Endodermal cell (in vitro differentiated cells): ENCODE measurements around the gene TAPT1. TPM values are rescaled to one million over a fixed set of nuclear protein-coding genes. Genes with fewer than 3 reads are reported as not detected.

Source experiments
- DNase-seq: peaks from one replicate; pipeline ENCODE4 v3.0.0-alpha.2; 2017
- H3K27ac ChIP-seq: 2 replicates; pipeline ENCODE4 v1.5.1; 2013; ENCODE audit warnings: mild to moderate bottlenecking, low read depth, low read length, moderate library complexity
- H3K27me3 ChIP-seq: 2 replicates; pipeline ENCODE4 v1.6.1; 2013; ENCODE audit warnings: mild to moderate bottlenecking, low read length, moderate library complexity; ENCODE audit not compliant: insufficient read depth, control insufficient read depth, poor library complexity, severe bottlenecking
- H3K36me3 ChIP-seq: 2 replicates; pipeline ENCODE4 v1.7.0; 2013; ENCODE audit warnings: mild to moderate bottlenecking, low read length, moderate library complexity; ENCODE audit not compliant: control insufficient read depth, insufficient read depth
- H3K4me1 ChIP-seq: one replicate; pipeline ENCODE4 v1.7.0; 2013; ENCODE audit warnings: low read length; ENCODE audit not compliant: control insufficient read depth, insufficient read depth
- H3K4me3 ChIP-seq: 2 replicates; pipeline ENCODE4 v1.5.1; 2013; ENCODE audit warnings: mild to moderate bottlenecking, low read length, moderate library complexity
- H3K9ac ChIP-seq: 2 replicates; pipeline ENCODE4 v1.6.1; 2013; ENCODE audit warnings: mild to moderate bottlenecking, low read length, moderate library complexity; ENCODE audit not compliant: poor library complexity, severe bottlenecking; ENCODE audit errors: extremely low read depth
- H3K9me3 ChIP-seq: 2 replicates; pipeline ENCODE4 v1.6.1; 2013; ENCODE audit warnings: mild to moderate bottlenecking, low read length, moderate library complexity; ENCODE audit not compliant: control insufficient read depth
- H3K27ac Mint-ChIP-seq: 2 replicates; pipeline ENCODE4 v1.8.0; 2020; ENCODE audit warnings: mixed read lengths
- H3K27me3 Mint-ChIP-seq: 2 replicates; pipeline ENCODE4 v1.8.0; 2021; ENCODE audit warnings: mild to moderate bottlenecking, mixed read lengths; ENCODE audit not compliant: insufficient read depth
- H3K36me3 Mint-ChIP-seq: 2 replicates; pipeline ENCODE4 v1.8.0; 2020; ENCODE audit warnings: low read depth, mixed read lengths
- H3K4me1 Mint-ChIP-seq: 2 replicates; pipeline ENCODE4 v1.8.0; 2020; ENCODE audit warnings: mixed read lengths
- H3K4me3 Mint-ChIP-seq: 2 replicates; pipeline ENCODE4 v1.8.0; 2020; ENCODE audit warnings: mild to moderate bottlenecking, moderate library complexity, mixed read lengths
- H3K9me3 Mint-ChIP-seq: 2 replicates; pipeline ENCODE4 v1.8.0; 2020; ENCODE audit warnings: mild to moderate bottlenecking, mixed read lengths
- WGBS, 2 experiments: methylation state at CpG; one replicate each; pipeline versions ENCODE4 v1.1.5 to v1.1.7; 2013; ENCODE audit warnings: missing lambda C conversion rate in 2 of 2, mixed read lengths in 1 of 2; ENCODE audit not compliant: insufficient coverage in 1 of 2, insufficient read length in 1 of 2; 5-methylcytosine and 5-hydroxymethylcytosine counted together
- total RNA-seq, 2 donors: library from RNA; stranded (reverse); fragmentation: NEBNext Ultra II Directional in 1 of 2; extraction: Animal tissue kit (Norgen Biotek cat#: 25700) in 1 of 2; gene quantifications; 2 replicates in 1 of 2; 3 replicates in 1 of 2; pipeline ENCODE4 v1.2.1, GENCODE V29; 2021
- TF ChIP-seq, protein P1 (sequence below): fragments of 200-600 bp; sonication (generic); conservative IDR thresholded peaks from 2 replicates; pipeline ENCODE4 v1.5.0; 2021; ENCODE audit warnings: antibody characterized with exemption, mild to moderate bottlenecking

The TAPT1 gene
- total RNA-seq, 2 donors from 2014 or later = 19.8 to 22.6 TPM

DNA sequence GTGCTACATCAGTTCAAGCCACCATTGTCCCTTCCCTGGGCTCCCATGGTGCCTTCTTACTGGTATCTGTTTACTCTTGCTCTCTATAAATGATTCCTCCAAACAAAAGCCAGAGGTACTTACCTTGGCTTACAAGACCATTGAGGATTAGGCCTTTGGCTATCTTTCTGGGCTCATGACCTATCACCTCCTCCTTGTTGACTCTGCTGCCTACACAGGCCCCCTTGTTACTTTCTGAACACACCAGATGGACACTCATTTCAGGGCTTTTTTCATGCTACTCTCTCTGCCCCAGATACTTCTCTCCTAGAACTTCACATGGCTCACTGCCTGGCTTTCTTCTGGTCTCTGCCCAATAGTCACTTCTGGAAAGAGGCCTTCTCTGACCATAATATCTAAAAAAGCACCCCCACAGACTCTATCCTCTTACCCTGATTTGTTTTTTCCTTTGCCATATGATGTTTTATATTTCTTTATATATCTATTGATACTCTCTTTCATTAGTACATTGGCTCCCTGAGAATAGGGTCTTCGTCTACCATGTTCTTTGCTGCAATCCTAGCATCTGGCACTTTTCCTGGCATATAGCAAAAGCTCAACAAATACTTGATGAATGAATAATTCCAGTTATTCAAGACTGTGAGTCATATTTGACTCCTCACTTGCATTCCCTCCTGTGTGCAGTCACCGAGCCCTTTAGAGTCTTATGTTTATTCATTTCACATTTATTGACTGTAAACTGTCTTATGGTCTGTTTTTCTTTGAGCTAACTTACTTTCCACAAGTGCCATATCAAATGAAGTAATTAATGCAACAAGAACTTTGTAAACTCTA lies 27.1 kb upstream of the TAPT1 start:
- H3K4me3 ChIP-seq = no peak overlapping the region
- Mint-ChIP-seq H3K27ac (no peak overlapping the region), H3K4me3 (no peak overlapping the region), H3K4me1 (peaks cover 23% of the 10 kb centered on the region), H3K36me3 (peaks cover 36% of the 10 kb centered on the region), H3K9me3 (peaks cover 2% of the 10 kb centered on the region), H3K27me3 (peaks cover 2% of the 10 kb centered on the region)
- TF ChIP-seq, protein P1, sequence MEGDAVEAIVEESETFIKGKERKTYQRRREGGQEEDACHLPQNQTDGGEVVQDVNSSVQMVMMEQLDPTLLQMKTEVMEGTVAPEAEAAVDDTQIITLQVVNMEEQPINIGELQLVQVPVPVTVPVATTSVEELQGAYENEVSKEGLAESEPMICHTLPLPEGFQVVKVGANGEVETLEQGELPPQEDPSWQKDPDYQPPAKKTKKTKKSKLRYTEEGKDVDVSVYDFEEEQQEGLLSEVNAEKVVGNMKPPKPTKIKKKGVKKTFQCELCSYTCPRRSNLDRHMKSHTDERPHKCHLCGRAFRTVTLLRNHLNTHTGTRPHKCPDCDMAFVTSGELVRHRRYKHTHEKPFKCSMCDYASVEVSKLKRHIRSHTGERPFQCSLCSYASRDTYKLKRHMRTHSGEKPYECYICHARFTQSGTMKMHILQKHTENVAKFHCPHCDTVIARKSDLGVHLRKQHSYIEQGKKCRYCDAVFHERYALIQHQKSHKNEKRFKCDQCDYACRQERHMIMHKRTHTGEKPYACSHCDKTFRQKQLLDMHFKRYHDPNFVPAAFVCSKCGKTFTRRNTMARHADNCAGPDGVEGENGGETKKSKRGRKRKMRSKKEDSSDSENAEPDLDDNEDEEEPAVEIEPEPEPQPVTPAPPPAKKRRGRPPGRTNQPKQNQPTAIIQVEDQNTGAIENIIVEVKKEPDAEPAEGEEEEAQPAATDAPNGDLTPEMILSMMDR = no peak
- WGBS, 2 experiments = 93 to 100% methylated on average over 2 of the region's 2 CpGs
- H3K36me3 ChIP-seq = no peaks in the 10 kb centered on the region
- no peak overlapping the region for H3K27ac ChIP-seq
- no peaks in the 10 kb centered on the region for H3K9me3 ChIP-seq
- no peak overlapping the region for H3K9ac ChIP-seq
- H3K4me1 ChIP-seq = no peaks in the 10 kb centered on the region
- DNase-seq = no peak
- no peaks in the 10 kb centered on the region for H3K27me3 ChIP-seq

DNA sequence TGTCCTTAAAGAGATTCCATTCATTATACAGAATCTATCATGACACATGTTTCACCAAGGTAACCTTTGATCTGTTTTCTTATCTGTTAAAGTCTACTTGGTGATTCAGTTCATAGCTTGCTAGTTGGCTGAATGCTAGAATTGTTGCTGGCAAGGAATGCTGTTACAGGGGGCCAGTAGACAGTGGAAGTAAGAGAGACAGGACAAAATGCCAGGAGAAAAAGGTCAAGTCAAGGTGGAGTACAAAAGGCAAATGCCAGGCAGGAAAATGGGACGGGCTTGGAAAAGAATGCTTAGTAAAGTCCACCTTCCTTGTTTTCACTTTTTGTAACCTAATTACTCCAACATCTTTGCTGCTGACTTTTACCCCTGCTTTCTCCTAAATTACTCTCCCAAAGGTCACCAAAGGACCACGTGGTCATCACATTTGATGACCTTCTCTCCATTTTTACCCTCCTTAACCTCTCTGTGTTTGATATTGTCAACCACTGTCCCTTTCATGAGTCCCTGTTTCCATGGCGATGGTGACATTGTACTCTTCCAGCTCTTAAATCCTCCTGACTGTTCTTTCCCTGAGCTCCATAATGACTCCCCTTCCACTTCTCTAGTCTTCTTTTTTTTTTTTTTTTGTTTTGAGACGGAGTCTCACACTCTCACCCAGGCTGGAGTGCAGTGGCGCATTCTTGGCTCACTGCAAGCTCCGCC lies 24.5 kb upstream of the TAPT1 start:
- Mint-ChIP-seq H3K27me3 (peaks cover 8% of the 10 kb centered on the region), H3K36me3 (peaks cover 35% of the 10 kb centered on the region), H3K27ac (no peak overlapping the region), H3K4me1 (peaks cover 32% of the 10 kb centered on the region), H3K4me3 (no peak overlapping the region), H3K9me3 (peaks cover 2% of the 10 kb centered on the region)
- DNase-seq = no peak
- H3K4me1 ChIP-seq = peaks cover 5% of the 10 kb centered on the region
- TF ChIP-seq, protein P1 = no peak
- H3K36me3 ChIP-seq = no peaks in the 10 kb centered on the region
- H3K27me3 ChIP-seq = peaks cover 8% of the 10 kb centered on the region
- H3K9ac ChIP-seq = no peak overlapping the region
- WGBS, 2 experiments = 88 to 93% methylated on average over 2 to 5 of the region's 6 CpGs
- no peak overlapping the region for H3K27ac ChIP-seq
- H3K4me3 ChIP-seq = no peak overlapping the region
- H3K9me3 ChIP-seq = no peaks in the 10 kb centered on the region

DNA sequence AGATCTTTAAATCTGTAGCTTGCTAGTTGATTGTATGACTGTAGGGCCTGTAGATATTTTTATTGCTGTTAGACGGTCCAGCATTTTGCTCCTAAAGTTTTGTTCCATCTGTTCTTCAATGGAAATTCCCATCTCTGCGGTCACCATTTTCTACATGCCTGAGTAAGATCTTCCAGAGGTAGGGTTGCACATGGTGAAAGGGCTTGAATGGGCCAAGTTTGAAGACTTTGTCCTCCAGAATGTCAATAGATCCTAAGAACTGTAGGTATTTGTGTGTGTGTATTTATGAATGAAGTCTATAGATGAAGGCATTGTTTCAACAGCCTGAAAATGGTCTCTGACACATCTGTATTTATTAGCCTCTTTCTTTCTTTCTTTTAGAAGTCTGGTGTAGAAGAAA lies 22.3 kb upstream of the TAPT1 start:
- no peak for DNase-seq
- TF ChIP-seq, protein P1 = no peak
- Mint-ChIP-seq H3K36me3 (peaks cover 30% of the 10 kb centered on the region), H3K4me3 (no peak overlapping the region), H3K4me1 (peaks cover 29% of the 10 kb centered on the region), H3K9me3 (peaks cover 7% of the 10 kb centered on the region), H3K27ac (no peak overlapping the region), H3K27me3 (peaks cover 8% of the 10 kb centered on the region)
- no peak overlapping the region for H3K4me3 ChIP-seq
- H3K4me1 ChIP-seq = peaks cover 9% of the 10 kb centered on the region
- no peak overlapping the region for H3K9ac ChIP-seq
- no peaks in the 10 kb centered on the region for H3K36me3 ChIP-seq
- WGBS, 2 experiments = 97 to 100% methylated on average over 1 to 2 of the region's 2 CpGs
- H3K9me3 ChIP-seq = peaks cover 9% of the 10 kb centered on the region
- peaks cover 8% of the 10 kb centered on the region for H3K27me3 ChIP-seq
- H3K27ac ChIP-seq = no peak overlapping the region
